HG03139 (cell line): ENCODE data around the gene PGPEP1.

Source experiments
- ATAC-seq: cut with Tn5 transposase; IDR thresholded peaks from one replicate; pipeline ENCODE4 v1.9.1; 2021; ENCODE audit not compliant: unreplicated experiment

The PGPEP1 gene

DNA sequence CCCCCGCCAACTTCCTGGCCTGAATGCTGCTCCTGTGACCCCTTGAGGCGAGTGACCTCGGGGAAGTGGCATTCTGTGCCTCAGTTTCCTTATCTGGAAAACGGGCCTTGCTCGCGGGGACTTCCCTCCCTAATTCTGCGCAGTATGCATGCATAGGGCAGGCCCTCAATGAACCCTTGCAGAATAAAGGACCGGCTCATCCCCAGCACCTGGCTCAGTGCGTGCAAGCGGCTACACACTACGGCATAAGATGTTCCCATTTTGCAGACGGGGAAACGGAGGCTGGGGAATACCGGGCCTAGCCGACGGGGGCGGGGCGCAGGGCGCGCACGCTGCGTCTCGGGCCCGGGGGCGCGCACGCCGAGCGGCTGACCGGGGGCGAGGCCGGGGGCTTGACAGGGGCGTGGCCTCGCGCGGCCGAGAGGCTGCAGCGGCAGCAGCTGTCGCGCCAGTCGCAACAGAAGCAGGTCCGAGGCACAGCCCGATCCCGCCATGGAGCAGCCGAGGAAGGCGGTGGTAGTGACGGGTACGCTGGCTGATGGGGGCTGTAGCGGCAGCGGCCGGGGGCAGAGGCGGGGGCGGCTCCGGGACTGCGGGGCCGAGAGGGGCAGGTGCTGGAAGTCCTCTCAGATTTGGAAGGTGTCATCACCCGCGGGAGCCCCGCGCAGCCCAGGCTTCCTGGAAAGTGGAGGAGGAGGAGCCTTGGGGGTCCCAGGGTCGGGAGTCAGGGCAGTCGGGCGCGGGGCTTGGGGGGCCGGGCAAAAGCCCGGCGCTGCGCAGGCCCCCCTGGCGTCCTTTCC is at the start of gene PGPEP1:
Gene PGPEP1, plus strand, starts transcription at position 409 of the 800 bp plus-strand sequence. Its CDS starts 84 bp downstream, at position 493.
- ATAC-seq = no peak

DNA sequence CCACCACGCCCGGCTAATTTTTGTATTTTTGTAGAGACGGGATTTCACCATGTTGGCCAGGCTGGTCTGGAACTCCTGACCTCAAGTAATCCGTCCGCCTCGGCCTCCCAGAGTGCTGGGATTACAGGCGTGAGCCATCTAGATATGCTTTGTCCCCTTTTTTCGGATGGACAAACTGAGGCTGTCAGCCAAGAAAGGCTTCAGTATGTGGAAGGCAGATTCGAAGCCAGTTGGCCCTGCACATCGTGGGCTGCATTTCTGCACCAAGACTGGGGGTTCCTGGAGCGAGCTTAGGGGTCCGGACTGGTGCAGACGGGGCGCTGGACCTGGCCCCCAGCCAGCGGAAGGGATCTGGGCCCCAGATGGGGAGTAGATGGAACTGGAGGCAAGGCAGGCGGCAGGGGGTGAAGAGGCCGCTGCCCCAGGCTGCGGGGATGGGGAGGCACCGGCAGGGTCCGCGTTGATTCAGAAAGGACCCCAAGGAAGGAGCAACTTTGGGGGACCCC is 49.3 kb upstream of the PGPEP1 start:
- no peak for ATAC-seq

- ATAC-seq = peak; percentile 35
These were observed 48.6 kb upstream of the PGPEP1 start for GRCh38 chr19:18291590-18292461.

GRCh38 chr19:18292462-18292809 is 48.0 kb upstream of the PGPEP1 start:
- ATAC-seq = no peak

GRCh38 chr19:18292810-18293641 is 47.4 kb upstream of the PGPEP1 start:
- ATAC-seq = no peak

- ATAC-seq = no peak
These were observed 46.5 kb upstream of the PGPEP1 start for GRCh38 chr19:18293642-18294466.

DNA sequence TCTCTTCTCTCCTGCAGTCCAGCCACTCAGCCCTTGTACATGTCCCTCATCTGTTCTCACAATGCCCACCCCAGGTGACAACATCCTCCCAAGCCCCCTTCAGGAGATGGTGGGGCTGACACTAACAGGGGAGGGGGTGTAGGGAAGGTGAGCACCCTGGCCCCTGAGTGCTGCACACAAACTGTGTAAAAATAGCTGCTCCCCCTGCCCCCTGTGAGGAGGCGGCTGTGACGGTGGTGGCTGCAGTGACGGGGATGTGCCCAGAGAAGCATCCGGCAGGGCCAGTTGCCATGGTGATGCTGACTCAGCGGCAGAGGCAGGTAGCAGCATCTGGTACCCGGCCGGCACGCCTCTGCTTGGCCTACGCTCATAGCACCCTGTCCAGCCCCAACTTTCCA is 45.9 kb upstream of the PGPEP1 start:
- ATAC-seq = no peak

DNA sequence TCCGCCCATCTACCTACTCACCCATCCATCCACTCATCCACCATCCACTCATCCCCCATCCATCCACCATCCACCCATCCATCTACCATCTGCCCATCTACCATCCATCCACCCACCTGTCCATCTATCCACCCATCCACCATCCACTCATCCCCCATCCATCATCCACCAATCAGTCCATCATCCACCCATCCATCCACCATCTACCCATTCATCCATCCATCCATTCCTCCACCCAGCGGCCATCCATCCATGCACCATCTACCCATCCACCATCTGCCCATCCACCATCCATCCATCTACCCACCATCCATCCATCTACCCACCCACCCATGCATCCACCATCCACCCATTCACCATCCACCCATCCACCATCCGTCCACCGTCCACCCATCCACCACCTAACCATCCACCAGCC is 45.4 kb upstream of the PGPEP1 start:
- no peak for ATAC-seq

DNA sequence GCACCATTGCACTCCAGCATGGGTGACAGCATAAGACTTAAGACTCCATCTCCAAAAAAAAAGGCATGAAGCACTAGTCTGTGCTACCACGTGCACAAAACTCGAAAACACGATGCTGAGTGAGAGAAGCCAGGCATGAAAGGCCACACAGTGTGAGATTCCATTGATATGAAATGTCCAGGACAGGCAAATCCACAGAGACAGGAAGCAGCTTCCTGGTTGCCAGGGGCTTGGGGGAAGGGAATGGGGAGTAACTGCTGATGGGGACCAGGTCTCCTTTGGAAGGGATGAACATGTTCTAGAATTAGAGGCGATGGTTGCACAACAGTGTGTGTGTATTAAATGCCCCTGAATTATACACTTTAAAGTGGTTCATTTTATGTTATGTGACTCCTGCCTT is 43.1 kb upstream of the PGPEP1 start:
- ATAC-seq = no peak

DNA sequence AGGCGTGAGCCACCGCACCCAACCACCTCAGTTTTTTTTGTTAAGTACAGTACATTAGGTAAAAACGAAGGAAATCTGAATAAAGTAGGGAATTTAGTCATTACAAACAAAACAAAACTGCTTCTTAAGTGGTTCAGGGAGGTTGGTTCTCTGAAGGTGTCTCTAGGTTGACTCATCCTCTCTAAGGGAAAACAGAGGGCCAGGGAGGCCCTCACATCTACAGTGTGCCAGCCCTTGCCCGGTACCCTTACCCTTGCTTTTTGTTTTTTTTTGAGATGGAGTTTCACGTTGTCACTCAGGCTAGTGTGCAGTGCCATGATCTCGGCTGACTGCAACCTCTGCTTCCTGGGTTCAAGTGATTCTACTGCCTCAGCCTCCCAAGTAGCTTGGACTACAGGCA is 41.8 kb upstream of the PGPEP1 start:
- ATAC-seq = no peak

GRCh38 chr19:18299654-18300053 is 40.7 kb upstream of the PGPEP1 start:
- no peak for ATAC-seq

GRCh38 chr19:18300930-18301717 is 39.3 kb upstream of the PGPEP1 start:
- no peak for ATAC-seq

GRCh38 chr19:18301718-18302111 is 38.7 kb upstream of the PGPEP1 start:
- ATAC-seq = no peak

GRCh38 chr19:18304208-18304457 is 36.3 kb upstream of the PGPEP1 start:
- ATAC-seq = no peak

DNA sequence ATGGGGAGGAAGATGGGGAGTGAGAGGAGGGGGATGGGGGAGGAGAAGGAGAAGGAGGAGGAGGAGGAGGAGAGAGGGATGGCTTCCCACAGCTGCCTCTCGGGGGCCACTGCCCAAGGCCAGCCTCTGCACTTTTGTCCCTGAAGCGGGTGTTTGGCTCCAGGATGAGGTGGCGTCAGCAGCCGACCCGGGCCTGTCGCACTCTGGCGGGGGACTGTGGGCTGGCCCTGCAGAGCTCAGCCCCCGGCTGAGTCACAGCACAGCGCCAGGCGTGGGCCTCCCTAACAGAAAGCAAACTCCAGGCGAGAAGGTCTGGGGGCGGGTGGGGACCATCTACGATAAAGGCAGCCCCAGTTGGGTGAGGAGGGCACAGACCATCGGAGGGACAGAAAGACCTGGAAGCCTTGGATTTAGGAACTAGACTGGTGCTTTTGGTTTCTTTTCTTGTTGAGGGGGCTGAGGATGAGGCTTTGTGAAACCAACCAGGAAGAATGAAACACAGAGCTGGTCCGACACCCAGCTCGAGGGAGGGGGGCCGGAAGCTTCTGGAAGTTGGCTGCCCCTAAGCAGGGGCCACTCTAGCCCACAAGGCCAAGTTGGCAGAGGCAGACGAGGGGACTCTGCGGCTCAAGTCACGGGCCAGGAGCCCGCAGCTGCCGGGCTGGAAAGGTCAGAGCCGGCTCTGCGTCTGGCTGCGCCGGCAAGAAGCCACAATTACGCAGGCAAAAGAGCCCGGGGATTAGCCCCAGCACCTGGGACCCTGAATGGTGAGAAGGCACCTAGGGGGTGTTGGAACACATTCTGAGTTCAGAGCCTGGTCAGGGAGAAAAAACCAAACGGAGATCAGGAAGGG is 35.7 kb upstream of the PGPEP1 start:
- no peak for ATAC-seq

DNA sequence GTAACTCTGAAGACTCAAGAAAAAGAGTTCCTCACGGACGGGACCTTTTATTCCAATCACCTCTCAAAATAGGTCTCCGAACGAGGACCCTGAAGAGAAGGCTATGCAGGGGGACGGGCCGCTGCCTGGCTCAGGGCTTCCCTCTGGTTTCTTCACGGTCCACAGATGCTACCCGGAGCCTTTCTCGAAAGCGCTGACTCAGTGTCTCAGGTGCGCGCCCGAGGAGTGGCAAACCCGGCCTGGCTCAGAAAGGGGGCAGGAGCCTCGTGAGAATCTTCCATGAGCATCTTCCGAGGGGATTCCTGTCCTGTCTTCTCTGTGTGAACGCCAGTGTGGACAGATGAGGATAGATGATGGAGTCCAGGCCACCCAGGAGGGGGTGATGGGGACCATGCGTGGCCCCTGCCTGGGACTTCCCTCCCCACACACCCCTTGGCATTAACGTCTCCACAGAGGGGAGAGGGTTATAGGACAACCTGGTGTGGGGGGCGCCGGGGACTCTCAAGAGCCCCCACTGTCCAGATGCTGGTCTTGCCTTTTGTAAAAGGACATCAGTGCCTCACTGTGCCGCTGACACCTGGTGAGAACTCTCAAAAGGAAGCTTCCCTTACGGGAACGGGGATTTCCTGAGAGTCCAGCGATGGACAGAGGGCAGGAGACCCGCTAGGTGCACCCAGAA is 34.0 kb upstream of the PGPEP1 start:
- no peak for ATAC-seq

DNA sequence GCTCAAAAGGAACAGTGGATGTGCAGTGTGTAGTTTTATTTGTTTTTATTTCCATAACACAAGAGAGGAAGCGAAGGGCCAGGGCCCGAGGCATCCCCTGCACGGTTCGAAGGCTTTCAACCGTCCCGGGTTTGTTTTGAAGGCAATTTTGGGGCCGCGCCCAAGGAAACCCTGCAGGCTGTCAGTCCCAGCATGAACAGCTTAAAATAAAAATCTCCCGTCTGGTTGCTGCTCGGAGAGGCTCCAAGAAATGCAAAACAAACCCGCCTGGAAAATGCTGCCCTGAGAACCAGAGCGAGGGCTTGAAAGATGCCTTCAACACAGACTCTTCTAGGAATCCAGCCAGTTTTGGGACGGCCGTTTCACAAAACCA is 33.5 kb upstream of the PGPEP1 start:
- ATAC-seq = no peak

- ATAC-seq = no peak
These were observed 33.1 kb upstream of the PGPEP1 start for GRCh38 chr19:18307271-18307681.
